Prostate gland (tissue), 2 donors: ENCODE results near the gene DIPK1A.

Experiments
- POLR2AphosphoS5 ChIP-seq: sonication (generic); formaldehyde crosslinking; IDR thresholded peaks from one replicate; pipeline ENCODE4 v1.6.1; 2017; ENCODE audit warnings: antibody characterized with exemption
- TF ChIP-seq, protein P1 (sequence below), 4 experiments: fragments of 200-600 bp in 2 of 4; fragments of 450-650 bp in 2 of 4; sonication (generic) in 2 of 4; IDR thresholded peaks; 1 replicate in 3 of 4; 2 replicates in 1 of 4; pipeline ENCODE4 v1.5.1; 2016 to 2019; ENCODE audit warnings: antibody characterized with exemption in 4 of 4, mild to moderate bottlenecking in 2 of 4, moderate library complexity in 2 of 4

- TF ChIP-seq, protein P1, sequence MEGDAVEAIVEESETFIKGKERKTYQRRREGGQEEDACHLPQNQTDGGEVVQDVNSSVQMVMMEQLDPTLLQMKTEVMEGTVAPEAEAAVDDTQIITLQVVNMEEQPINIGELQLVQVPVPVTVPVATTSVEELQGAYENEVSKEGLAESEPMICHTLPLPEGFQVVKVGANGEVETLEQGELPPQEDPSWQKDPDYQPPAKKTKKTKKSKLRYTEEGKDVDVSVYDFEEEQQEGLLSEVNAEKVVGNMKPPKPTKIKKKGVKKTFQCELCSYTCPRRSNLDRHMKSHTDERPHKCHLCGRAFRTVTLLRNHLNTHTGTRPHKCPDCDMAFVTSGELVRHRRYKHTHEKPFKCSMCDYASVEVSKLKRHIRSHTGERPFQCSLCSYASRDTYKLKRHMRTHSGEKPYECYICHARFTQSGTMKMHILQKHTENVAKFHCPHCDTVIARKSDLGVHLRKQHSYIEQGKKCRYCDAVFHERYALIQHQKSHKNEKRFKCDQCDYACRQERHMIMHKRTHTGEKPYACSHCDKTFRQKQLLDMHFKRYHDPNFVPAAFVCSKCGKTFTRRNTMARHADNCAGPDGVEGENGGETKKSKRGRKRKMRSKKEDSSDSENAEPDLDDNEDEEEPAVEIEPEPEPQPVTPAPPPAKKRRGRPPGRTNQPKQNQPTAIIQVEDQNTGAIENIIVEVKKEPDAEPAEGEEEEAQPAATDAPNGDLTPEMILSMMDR (IDR thresholded peaks at IDR 0.05), result no peak
- peak; percentile 39 for TF ChIP-seq POLR2AphosphoS5
These were observed 113.1 kb downstream of the DIPK1A start for GRCh38 chr1:92848201-92848600.
